SU-DHL-6 (cell line): ENCODE measurements around the gene GALNT17.

Experiments
- CTCF ChIP-seq: fragments of 200-600 bp; sonication (generic); IDR thresholded peaks from one replicate; pipeline ENCODE4 v1.5.1; 2017; ENCODE audit warnings: antibody characterized with exemption, mild to moderate bottlenecking, low read length, moderate library complexity; ENCODE audit not compliant: insufficient read depth, poor library complexity, severe bottlenecking
- EZH2phosphoT487 ChIP-seq: fragments of 200-600 bp; sonication (generic), shearing (Covaris generic); conservative IDR thresholded peaks from 2 replicates; pipeline ENCODE4 v1.6.1; 2018; ENCODE audit warnings: mild to moderate bottlenecking, antibody characterized with exemption, low read length, moderate library complexity, mixed read lengths

- TF ChIP-seq CTCF (no peak), EZH2phosphoT487 (no peak)
Measured at GRCh38 chr7:71659622-71660021, 527.7 kb downstream of the GALNT17 start.
